Nephron progenitor cell (in vitro differentiated cells): ENCODE results near the gene ENKD1.

Experiments
- DNase-seq: peaks from one replicate; pipeline ENCODE4 v3.0.0; 2021
- H3K27ac Mint-ChIP-seq: 2 replicates; pipeline ENCODE4 v1.8.0; 2021; ENCODE audit warnings: mild to moderate bottlenecking, moderate library complexity, mixed read lengths
- H3K27me3 Mint-ChIP-seq: 2 replicates; pipeline ENCODE4 v1.8.0; 2021; ENCODE audit warnings: mild to moderate bottlenecking, low read depth, mixed read lengths; ENCODE audit not compliant: poor library complexity
- H3K36me3 Mint-ChIP-seq: 2 replicates; pipeline ENCODE4 v1.8.0; 2021; ENCODE audit warnings: low read depth, mixed read lengths
- H3K4me1 Mint-ChIP-seq: 2 replicates; pipeline ENCODE4 v1.8.0; 2021; ENCODE audit warnings: mixed read lengths
- H3K4me3 Mint-ChIP-seq: 2 replicates; pipeline ENCODE4 v1.8.0; 2021; ENCODE audit warnings: mild to moderate bottlenecking, moderate library complexity, mixed read lengths
- H3K9me3 Mint-ChIP-seq: 2 replicates; pipeline ENCODE4 v1.8.0; 2021; ENCODE audit warnings: mild to moderate bottlenecking, moderate library complexity, mixed read lengths
- TF ChIP-seq, protein P1 (sequence below): fragments of 200-600 bp; sonication (generic); IDR thresholded peaks from 2 replicates; pipeline ENCODE4 v1.5.0; 2021; ENCODE audit warnings: antibody characterized with exemption

Gene ENKD1

DNA sequence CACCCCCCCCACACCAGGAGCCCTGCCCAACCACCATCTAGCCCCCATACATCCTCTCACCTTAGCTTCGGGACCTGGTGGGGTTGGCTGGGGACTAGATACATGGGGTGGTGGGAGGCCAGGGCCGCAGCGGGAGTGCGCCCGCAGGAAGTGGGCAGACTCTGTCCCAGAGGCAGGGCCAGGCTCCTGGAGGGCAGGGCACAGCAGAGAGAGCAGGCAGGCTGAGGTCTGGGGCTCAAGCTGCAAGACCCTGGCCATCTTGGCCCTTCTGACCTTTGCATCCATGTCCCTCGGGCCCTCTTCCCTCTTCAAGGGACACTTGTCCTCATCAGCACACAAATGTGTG is 2.7 kb downstream of the ENKD1 start:
- H3K4me3 Mint-ChIP-seq: no peak overlapping the region
- TF ChIP-seq, protein P1, sequence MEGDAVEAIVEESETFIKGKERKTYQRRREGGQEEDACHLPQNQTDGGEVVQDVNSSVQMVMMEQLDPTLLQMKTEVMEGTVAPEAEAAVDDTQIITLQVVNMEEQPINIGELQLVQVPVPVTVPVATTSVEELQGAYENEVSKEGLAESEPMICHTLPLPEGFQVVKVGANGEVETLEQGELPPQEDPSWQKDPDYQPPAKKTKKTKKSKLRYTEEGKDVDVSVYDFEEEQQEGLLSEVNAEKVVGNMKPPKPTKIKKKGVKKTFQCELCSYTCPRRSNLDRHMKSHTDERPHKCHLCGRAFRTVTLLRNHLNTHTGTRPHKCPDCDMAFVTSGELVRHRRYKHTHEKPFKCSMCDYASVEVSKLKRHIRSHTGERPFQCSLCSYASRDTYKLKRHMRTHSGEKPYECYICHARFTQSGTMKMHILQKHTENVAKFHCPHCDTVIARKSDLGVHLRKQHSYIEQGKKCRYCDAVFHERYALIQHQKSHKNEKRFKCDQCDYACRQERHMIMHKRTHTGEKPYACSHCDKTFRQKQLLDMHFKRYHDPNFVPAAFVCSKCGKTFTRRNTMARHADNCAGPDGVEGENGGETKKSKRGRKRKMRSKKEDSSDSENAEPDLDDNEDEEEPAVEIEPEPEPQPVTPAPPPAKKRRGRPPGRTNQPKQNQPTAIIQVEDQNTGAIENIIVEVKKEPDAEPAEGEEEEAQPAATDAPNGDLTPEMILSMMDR: no peak
- H3K27me3 Mint-ChIP-seq: peaks cover 21% of the 10 kb centered on the region
- no peak overlapping the region for H3K27ac Mint-ChIP-seq
- peaks cover 47% of the 10 kb centered on the region for H3K4me1 Mint-ChIP-seq
- no peak for DNase-seq
- H3K9me3 Mint-ChIP-seq: no peaks in the 10 kb centered on the region
- H3K36me3 Mint-ChIP-seq: peaks cover 15% of the 10 kb centered on the region

DNA sequence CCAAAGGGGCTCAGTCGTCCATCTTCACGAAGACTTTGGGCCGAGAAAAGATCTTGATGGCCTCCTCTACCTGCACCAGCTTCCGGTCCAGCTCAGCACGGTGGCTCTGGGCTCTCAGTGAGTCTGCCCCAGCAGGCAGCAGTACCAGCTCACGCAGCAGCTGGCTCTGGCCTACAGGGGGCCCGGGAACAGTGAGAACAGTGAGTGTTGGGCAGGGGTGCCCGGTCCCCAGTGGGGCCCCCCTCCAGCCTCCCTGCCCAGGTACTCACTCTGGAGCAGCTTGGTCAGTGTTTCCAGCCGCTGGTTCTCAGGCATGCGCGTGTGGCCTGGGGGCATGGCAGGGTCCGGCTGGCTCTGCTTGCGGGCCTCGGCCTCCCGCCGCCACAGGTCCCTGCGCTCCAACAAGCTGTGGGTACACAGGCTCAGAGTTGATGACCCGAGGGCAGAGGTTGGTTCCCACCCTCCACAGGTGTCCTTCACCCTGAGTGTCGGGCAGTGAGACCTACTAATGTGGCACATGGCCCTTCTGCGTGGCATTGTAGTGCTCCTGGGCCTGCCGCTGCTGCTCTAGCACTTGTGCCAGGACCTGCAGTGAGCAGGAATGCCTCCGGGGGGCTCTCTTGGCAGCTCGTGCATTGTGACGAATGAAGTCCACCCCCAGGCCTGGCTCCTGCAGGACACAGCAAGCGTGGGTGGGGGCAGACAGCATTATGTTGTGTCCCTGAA is 3.2 kb downstream of the ENKD1 start:
- H3K27me3 Mint-ChIP-seq: peaks cover 21% of the 10 kb centered on the region
- H3K9me3 Mint-ChIP-seq: no peaks in the 10 kb centered on the region
- no peak overlapping the region for H3K27ac Mint-ChIP-seq
- TF ChIP-seq, protein P1: peak; percentile 22
- DNase-seq: no peak
- peaks cover 15% of the 10 kb centered on the region for H3K36me3 Mint-ChIP-seq
- H3K4me1 Mint-ChIP-seq: peaks cover 47% of the 10 kb centered on the region
- H3K4me3 Mint-ChIP-seq: no peak overlapping the region

DNA sequence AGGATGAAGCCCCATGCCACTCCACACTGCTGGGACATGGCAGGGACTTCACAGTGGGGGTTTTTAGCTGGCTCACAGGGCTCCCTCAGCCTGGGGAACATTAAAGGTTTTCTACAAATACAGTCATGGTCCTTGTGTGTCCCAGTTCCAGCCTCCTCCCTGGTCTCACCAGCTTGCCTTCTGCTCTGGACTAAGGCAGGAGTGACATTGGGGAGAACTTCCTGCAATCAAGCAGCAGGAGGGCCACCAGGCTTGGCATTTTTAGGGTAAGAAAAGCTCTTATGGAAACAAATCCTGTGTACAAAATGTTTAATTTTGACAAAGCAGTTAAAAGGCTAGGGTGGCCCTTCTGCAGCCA is 3.9 kb downstream of the ENKD1 start:
- TF ChIP-seq, protein P1: no peak
- no peak for DNase-seq
- no peaks in the 10 kb centered on the region for H3K9me3 Mint-ChIP-seq
- no peak overlapping the region for H3K27ac Mint-ChIP-seq
- peaks cover 47% of the 10 kb centered on the region for H3K4me1 Mint-ChIP-seq
- H3K4me3 Mint-ChIP-seq: no peak overlapping the region
- H3K27me3 Mint-ChIP-seq: peaks cover 21% of the 10 kb centered on the region
- H3K36me3 Mint-ChIP-seq: peaks cover 15% of the 10 kb centered on the region

DNA sequence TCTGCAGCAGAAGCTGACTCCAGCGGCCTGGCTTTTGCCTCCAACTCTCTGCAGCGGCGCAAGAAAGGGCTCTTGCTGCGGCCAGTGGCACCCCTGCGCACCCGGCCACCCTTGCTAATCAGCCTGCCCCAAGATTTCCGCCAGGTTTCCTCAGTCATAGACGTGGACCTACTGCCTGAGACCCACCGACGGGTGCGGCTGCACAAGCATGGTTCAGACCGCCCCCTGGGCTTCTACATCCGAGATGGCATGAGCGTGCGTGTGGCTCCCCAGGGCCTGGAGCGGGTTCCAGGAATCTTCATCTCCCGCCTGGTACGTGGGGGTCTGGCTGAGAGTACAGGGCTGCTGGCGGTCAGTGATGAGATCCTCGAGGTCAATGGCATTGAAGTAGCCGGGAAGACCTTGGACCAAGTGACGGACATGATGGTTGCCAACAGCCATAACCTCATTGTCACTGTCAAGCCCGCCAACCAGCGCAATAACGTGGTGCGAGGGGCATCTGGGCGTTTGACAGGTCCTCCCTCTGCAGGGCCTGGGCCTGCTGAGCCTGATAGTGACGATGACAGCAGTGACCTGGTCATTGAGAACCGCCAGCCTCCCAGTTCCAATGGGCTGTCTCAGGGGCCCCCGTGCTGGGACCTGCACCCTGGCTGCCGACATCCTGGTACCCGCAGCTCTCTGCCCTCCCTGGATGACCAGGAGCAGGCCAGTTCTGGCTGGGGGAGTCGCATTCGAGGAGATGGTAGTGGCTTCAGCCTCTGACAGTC is 4.5 kb downstream of the ENKD1 start:
- H3K4me1 Mint-ChIP-seq: peaks cover 42% of the 10 kb centered on the region
- H3K9me3 Mint-ChIP-seq: no peaks in the 10 kb centered on the region
- no peak overlapping the region for H3K4me3 Mint-ChIP-seq
- H3K27ac Mint-ChIP-seq: no peak overlapping the region
- no peak for DNase-seq
- peaks cover 15% of the 10 kb centered on the region for H3K36me3 Mint-ChIP-seq
- peaks cover 21% of the 10 kb centered on the region for H3K27me3 Mint-ChIP-seq
- TF ChIP-seq, protein P1: no peak

DNA sequence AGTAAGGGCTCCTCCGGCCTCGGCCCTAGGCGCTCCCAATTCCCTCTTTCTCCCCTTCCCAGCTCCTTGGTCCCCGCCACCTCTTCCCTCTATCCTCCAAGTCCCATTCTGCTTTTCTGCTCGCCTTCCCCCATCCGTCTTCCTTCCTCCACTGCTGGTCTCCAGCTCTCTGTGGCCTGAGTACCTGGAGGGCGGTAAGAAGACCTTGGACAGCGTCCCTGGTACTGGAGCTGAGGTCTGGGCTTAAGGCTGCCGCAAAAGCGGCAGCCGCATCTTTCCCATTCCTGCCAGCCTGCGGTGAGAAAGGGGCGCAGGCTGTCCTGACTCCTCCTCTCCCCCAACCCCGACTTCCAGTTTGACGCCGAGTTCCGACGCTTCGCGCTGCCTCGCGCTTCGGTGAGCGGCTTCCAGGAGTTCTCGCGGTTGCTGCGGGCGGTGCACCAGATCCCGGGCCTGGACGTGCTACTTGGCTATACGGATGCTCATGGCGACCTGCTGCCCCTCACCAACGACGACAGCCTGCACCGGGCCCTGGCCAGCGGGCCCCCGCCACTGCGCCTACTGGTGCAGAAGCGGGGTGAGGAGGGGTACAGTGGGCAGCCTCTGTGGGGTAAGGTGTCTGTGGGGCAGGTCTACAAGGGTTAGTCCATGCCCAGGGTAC is 5.3 kb downstream of the ENKD1 start:
- Mint-ChIP-seq H3K36me3 (peaks cover 15% of the 10 kb centered on the region), H3K4me1 (peaks cover 40% of the 10 kb centered on the region), H3K27me3 (peaks cover 21% of the 10 kb centered on the region), H3K9me3 (no peaks in the 10 kb centered on the region), H3K4me3 (peak overlapping the region; percentile 85), H3K27ac (peak overlapping the region; percentile 61)
- TF ChIP-seq, protein P1: no peak
- peak; percentile 55 for DNase-seq
